ENCODE measurements around the gene HCRT. TPM values are rescaled to one million over a fixed set of nuclear protein-coding genes. Genes with fewer than 3 reads are reported as not detected.

Gene HCRT
- total and polyA plus RNA-seq, 8 donors = not detected

- Histone ChIP-seq H3K36me3 (peaks cover 0 to 7% of the 10 kb centered on the region in 2 donors), H3K4me3 (no peak overlapping the region), H3K27me3 (no peaks in the 10 kb centered on the region), H3K27ac (no peak overlapping the region), H3K9me3 (no peaks in the 10 kb centered on the region), H3K4me1 (peaks cover 9 to 38% of the 10 kb centered on the region in 2 donors)
- DNase-seq (peak in 1 of 4 donors; percentile 66), ATAC-seq (no peak)
- TF ChIP-seq CTCF (IDR thresholded peaks at IDR 0.05) = no peak
- intact Hi-C loops (cut with DNase I) = no loop called here
These were observed 7.2 kb upstream of the HCRT start for GRCh38 chr17:42192189-42193126.

GRCh38 chr17:42191275-42191608 is 6.0 kb upstream of the HCRT start:
- intact Hi-C loops (cut with DNase I) = no loop called here
- Histone ChIP-seq H3K4me1 (peaks cover 9 to 43% of the 10 kb centered on the region in 2 donors), H3K4me3 (no peak overlapping the region), H3K36me3 (peaks cover 0 to 7% of the 10 kb centered on the region in 2 donors), H3K27ac (no peak overlapping the region), H3K27me3 (no peaks in the 10 kb centered on the region), H3K9me3 (no peaks in the 10 kb centered on the region)
- ATAC-seq = no peak
- DNase-seq = no peak
- no peak for TF ChIP-seq CTCF (IDR thresholded peaks at IDR 0.05)

- TF ChIP-seq CTCF (IDR thresholded peaks at IDR 0.05) = no peak
- no peak overlapping the region for H3K4me3 ChIP-seq
These were observed 5.4 kb upstream of the HCRT start for GRCh38 chr17:42190491-42191274.

GRCh38 chr17:42189651-42189965 is 4.4 kb upstream of the HCRT start:
- Histone ChIP-seq H3K4me3 (no peak overlapping the region), H3K4me1 (peaks cover 9 to 55% of the 10 kb centered on the region in 2 donors), H3K36me3 (peaks cover 0 to 7% of the 10 kb centered on the region in 2 donors), H3K27me3 (no peaks in the 10 kb centered on the region), H3K27ac (no peak overlapping the region), H3K9me3 (no peaks in the 10 kb centered on the region)
- intact Hi-C loops (cut with DNase I) = no loop called here
- TF ChIP-seq CTCF (IDR thresholded peaks at IDR 0.05) = no peak
- DNase-seq (peak in 1 of 4 donors; percentile 71), ATAC-seq (no peak)

More at GRCh38 chr17:42190491-42191274, 5.4 kb upstream of the HCRT start:
- Histone ChIP-seq H3K4me1 (peaks cover 9 to 48% of the 10 kb centered on the region in 2 donors), H3K27me3 (no peaks in the 10 kb centered on the region), H3K36me3 (peaks cover 0 to 7% of the 10 kb centered on the region in 2 donors), H3K9me3 (no peaks in the 10 kb centered on the region), H3K27ac (no peak overlapping the region)
- intact Hi-C loops (cut with DNase I) = no loop called here
- DNase-seq (peak in 1 of 4 donors; percentile 62), ATAC-seq (no peak)
